Astrocyte (in vitro differentiated cells and primary cell): ENCODE measurements around the gene ABHD16A. TPM values are rescaled to one million over a fixed set of nuclear protein-coding genes. Genes with fewer than 3 reads are reported as not detected.

Source experiments
- DNase-seq: peaks from one replicate; pipeline ENCODE4 v3.0.0-alpha.2; 2010; ENCODE audit warnings: low read depth
- FAIRE-seq: peaks from 2 replicates; lab custom pipeline; 2011; peaks lifted over from hg19 to GRCh38; lab: Jason Lieb, UNC
- H2AFZ ChIP-seq: 2 replicates; pipeline ENCODE4 v1.6.0; 2012; ENCODE audit warnings: low read depth, low read length, inconsistent platforms
- H3K27ac ChIP-seq: 2 replicates; pipeline ENCODE4 v1.5.1; 2011; ENCODE audit warnings: low read depth, low read length, inconsistent platforms
- H3K27me3 ChIP-seq: 2 replicates; pipeline ENCODE4 v1.6.0; 2011; ENCODE audit warnings: low read length, inconsistent platforms; ENCODE audit not compliant: insufficient read depth
- H3K36me3 ChIP-seq: 2 replicates; pipeline ENCODE4 v1.5.1; 2011; ENCODE audit warnings: low read length, inconsistent platforms; ENCODE audit not compliant: insufficient read depth
- H3K4me1 ChIP-seq: 2 replicates; pipeline ENCODE4 v1.5.1; 2011; ENCODE audit warnings: low read length, inconsistent platforms; ENCODE audit not compliant: insufficient read depth
- H3K4me2 ChIP-seq: 2 replicates; pipeline ENCODE4 v1.6.0; 2012; ENCODE audit warnings: low read length, inconsistent platforms
- H3K4me3 ChIP-seq: 2 replicates; pipeline ENCODE4 v1.5.1; 2011; ENCODE audit warnings: low read depth, mild to moderate bottlenecking, low read length, inconsistent platforms; ENCODE audit not compliant: insufficient read depth
- H3K79me2 ChIP-seq: 2 replicates; pipeline ENCODE4 v1.6.0; 2012; ENCODE audit warnings: mild to moderate bottlenecking, low read length, inconsistent platforms; ENCODE audit not compliant: insufficient read depth
- H3K9ac ChIP-seq: 2 replicates; pipeline ENCODE4 v1.6.0; 2012; ENCODE audit warnings: mild to moderate bottlenecking, low read length, inconsistent platforms
- H3K9me3 ChIP-seq: 2 replicates; pipeline ENCODE4 v1.5.1; 2012; ENCODE audit warnings: low read depth, mild to moderate bottlenecking, low read length, inconsistent platforms; ENCODE audit not compliant: insufficient read depth
- H4K20me1 ChIP-seq: 2 replicates; pipeline ENCODE4 v1.6.0; 2012; ENCODE audit warnings: low read length, inconsistent platforms; ENCODE audit not compliant: insufficient read depth
- H3K27ac Mint-ChIP-seq: one replicate; pipeline ENCODE4 v1.8.0; 2021; ENCODE audit warnings: mild to moderate bottlenecking, mixed read lengths; ENCODE audit not compliant: unreplicated experiment
- H3K27me3 Mint-ChIP-seq: one replicate; pipeline ENCODE4 v1.8.0; 2021; ENCODE audit warnings: low read depth, mixed read lengths; ENCODE audit not compliant: unreplicated experiment
- H3K36me3 Mint-ChIP-seq: one replicate; pipeline ENCODE4 v1.8.0; 2021; ENCODE audit warnings: low read depth, mixed read lengths; ENCODE audit not compliant: unreplicated experiment
- H3K4me1 Mint-ChIP-seq: one replicate; pipeline ENCODE4 v1.8.0; 2021; ENCODE audit warnings: low read depth, mixed read lengths; ENCODE audit not compliant: unreplicated experiment
- H3K4me3 Mint-ChIP-seq: one replicate; pipeline ENCODE4 v1.8.0; 2021; ENCODE audit warnings: mild to moderate bottlenecking, moderate library complexity, mixed read lengths; ENCODE audit not compliant: unreplicated experiment
- H3K9me3 Mint-ChIP-seq: one replicate; pipeline ENCODE4 v1.8.0; 2021; ENCODE audit warnings: mild to moderate bottlenecking, mixed read lengths; ENCODE audit not compliant: unreplicated experiment
- EZH2 ChIP-seq: IDR thresholded peaks from 2 replicates; pipeline ENCODE4 v1.6.1; 2012; ENCODE audit warnings: mild to moderate bottlenecking, low read length, inconsistent platforms; ENCODE audit not compliant: insufficient read depth
- total RNA-seq: library from RNA; stranded (reverse); gene quantifications from 2 replicates; pipeline ENCODE4 v1.2.1, GENCODE V29; 2021
- TF ChIP-seq, protein P1 (sequence below): IDR thresholded peaks from 2 replicates; pipeline ENCODE4 v1.5.1; 2011; ENCODE audit warnings: low read depth, mild to moderate bottlenecking, inconsistent platforms, low read length, moderate library complexity; ENCODE audit not compliant: insufficient read depth

ABHD16A gene
- total RNA-seq, 1 donor from 2014 or later, result 38.3 TPM

DNA sequence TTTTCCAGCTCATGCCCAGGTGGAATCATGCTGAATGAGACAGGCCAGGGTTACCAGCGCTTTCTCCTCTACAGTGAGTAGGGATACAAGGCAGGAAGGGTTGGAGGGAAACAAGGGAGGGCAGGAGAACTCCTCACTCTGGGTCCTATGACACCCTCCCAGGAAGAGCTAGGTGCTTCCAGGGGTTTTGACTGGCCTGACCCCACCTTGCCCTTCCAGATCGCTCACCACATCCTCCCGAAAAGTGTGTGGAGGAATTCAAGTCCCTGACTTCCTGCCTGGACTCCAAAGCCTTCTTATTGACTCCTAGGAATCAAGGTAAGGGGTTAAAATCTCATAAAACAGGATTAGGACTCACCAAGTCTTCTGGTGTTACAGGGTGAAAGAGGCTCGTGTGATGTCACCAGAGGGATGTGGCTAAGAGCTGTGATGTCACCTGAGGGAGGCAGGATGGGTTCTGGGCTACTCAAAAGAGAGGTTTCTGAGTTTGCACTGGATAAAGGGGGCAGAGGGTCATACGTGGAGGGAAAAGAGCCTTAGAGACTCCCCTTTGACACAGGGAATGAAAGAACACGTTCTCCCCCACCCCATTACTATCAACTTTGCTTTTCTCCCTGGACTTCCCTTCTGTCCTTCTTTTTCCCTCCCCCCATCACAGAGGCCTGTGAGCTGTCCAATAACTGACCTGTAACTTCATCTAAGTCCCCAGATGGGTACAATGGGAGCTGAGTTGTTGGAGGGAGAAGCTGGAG is 45.5 kb downstream of the ABHD16A start:
- Mint-ChIP-seq H3K27ac (no peak overlapping the region), H3K4me3 (peak overlapping the region; percentile 79), H3K36me3 (peaks cover 23% of the 10 kb centered on the region), H3K4me1 (peaks cover 14% of the 10 kb centered on the region), H3K9me3 (no peaks in the 10 kb centered on the region), H3K27me3 (no peaks in the 10 kb centered on the region)
- Histone ChIP-seq H3K36me3 (peaks cover 5% of the 10 kb centered on the region), H3K27ac (no peak overlapping the region), H3K9ac (no peak overlapping the region), H3K9me3 (no peaks in the 10 kb centered on the region), H4K20me1 (peaks cover 32% of the 10 kb centered on the region), H3K79me2 (peaks cover 73% of the 10 kb centered on the region), H3K4me2 (peak overlapping the region; percentile 99), H3K4me3 (no peak overlapping the region), H2AFZ (no peak overlapping the region), H3K4me1 (peaks cover 35% of the 10 kb centered on the region), H3K27me3 (no peaks in the 10 kb centered on the region)
- DNase-seq (no peak), FAIRE-seq (no peak)
- TF ChIP-seq EZH2, result no peak
- TF ChIP-seq, protein P1, sequence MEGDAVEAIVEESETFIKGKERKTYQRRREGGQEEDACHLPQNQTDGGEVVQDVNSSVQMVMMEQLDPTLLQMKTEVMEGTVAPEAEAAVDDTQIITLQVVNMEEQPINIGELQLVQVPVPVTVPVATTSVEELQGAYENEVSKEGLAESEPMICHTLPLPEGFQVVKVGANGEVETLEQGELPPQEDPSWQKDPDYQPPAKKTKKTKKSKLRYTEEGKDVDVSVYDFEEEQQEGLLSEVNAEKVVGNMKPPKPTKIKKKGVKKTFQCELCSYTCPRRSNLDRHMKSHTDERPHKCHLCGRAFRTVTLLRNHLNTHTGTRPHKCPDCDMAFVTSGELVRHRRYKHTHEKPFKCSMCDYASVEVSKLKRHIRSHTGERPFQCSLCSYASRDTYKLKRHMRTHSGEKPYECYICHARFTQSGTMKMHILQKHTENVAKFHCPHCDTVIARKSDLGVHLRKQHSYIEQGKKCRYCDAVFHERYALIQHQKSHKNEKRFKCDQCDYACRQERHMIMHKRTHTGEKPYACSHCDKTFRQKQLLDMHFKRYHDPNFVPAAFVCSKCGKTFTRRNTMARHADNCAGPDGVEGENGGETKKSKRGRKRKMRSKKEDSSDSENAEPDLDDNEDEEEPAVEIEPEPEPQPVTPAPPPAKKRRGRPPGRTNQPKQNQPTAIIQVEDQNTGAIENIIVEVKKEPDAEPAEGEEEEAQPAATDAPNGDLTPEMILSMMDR, result no peak

DNA sequence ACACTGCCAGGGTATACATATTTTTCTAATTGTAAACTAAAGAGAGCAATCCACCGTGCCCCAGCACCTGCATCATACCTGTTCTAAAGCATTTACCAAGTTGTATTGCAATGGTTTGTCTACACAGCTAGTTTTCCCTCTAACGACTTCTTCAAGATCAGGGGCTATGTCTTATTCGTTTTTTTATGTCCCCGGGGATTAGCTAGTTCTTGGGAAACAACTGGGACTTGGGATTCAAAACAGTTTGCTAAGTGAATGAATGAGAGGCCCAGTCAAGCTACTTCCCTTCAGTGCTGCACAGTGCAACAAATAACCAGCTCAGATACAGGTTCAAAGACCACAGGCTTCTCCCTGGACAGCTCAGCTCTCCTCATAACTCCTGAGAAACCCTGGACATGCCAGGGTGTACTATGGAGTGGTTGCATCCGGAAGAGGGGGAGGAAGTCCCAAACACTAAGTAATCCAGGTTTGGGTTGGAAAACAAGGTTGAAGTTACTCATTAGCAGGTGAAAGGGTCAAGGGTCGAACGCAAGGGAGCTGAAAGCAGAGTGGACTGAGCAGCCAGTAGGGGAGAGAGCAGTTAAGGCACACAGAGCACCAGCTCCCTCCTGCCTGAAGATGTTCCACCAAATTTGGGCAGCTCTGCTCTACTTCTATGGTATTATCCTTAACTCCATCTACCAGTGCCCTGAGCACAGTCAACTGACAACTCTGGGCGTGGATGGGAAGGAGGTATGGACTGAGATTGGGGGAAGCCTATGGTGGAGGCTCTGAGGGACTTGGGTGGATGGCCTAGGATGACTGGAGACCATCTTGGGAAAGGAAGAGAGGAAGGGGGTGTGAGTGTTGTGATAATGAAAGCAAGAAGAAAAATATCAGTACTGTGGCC is 47.5 kb downstream of the ABHD16A start, which contains the start of gene APOM:
APOM (plus strand) TSS at position 546 of the 889 bp plus-strand sequence; CDS start at position 619, 73 bp downstream.
- H3K27ac Mint-ChIP-seq, result no peak within 1 kb of the TSS
- H3K79me2 ChIP-seq, result peaks cover 72% of the 10 kb centered on the region
- no peaks in the 10 kb centered on the region for H3K9me3 Mint-ChIP-seq

More for the DNA sequence above, 47.5 kb downstream of the ABHD16A start, which contains the start of gene APOM:
- Histone ChIP-seq H4K20me1 (peaks cover 36% of the 10 kb centered on the region), H2AFZ (no peak within 1 kb of the TSS), H3K36me3 (no peaks in the 10 kb centered on the region), H3K9me3 (no peaks in the 10 kb centered on the region), H3K27me3 (no peaks in the 10 kb centered on the region), H3K9ac (no peak within 1 kb of the TSS), H3K4me1 (peaks cover 42% of the 10 kb centered on the region), H3K4me2 (no peak within 1 kb of the TSS), H3K27ac (no peak within 1 kb of the TSS), H3K4me3 (no peak within 1 kb of the TSS)
- TF ChIP-seq EZH2, result no peak
- TF ChIP-seq, protein P1, result no peak
- peaks cover 20% of the 10 kb centered on the region for H3K4me1 Mint-ChIP-seq
- peaks cover 23% of the 10 kb centered on the region for H3K36me3 Mint-ChIP-seq
- H3K27me3 Mint-ChIP-seq, result no peaks in the 10 kb centered on the region
- DNase-seq (no peak), FAIRE-seq (no peak)
- peak within 1 kb of the TSS; percentile 57 for H3K4me3 Mint-ChIP-seq
